ENCODE data around the gene INSIG2.

- no peak for TF ChIP-seq CTCF (IDR thresholded peaks at IDR 0.05)
- TF ChIP-seq POLR2A (IDR thresholded peaks at IDR 0.05), result no peak
- TF ChIP-seq POLR2AphosphoS5 (IDR thresholded peaks at IDR 0.05), result no peak
Observed at GRCh38 chr2:118127250-118127649, 39.0 kb downstream of the INSIG2 start.
